Measurements from ENCODE around the gene SMIM32. TPM values are rescaled to one million over a fixed set of nuclear protein-coding genes. Genes with fewer than 3 reads are reported as not detected.
A peak's percentile ranks its signal among the peaks of the same experiment; 100 is the strongest.

The SMIM32 gene
- total and polyA plus RNA-seq, 2 of the 4 experiments (the other 2 are of a cell fraction), result not detected

DNA sequence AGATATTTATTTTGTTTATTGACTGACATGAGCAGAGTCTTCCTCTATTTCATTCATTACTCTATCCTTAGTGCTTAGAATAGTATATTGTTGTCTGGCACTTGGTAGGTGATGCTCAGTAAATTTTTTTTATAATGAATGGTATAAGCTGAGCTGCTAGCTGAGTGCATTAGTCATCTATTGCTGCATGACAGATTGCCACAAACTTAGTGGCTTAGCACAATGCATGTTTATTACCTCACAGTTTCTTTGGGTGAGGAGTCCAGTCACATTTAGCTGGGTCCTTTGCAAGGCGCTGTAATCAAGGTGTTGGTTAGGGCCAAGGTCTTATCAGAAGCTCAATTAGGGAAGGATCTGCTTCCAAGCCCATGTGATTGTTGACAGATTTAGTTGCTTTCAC lies 37.2 kb downstream of the SMIM32 start:
- ATAC-seq (ENCODE audit: low read depth), result no peak
- dilution Hi-C loops (cut with HindIII; ENCODE audit: low sequenced_read_pairs, unreplicated experiment), result no loop called here
- ChIA-PET CTCF (no interaction called here), POLR2A (ENCODE audit: unreplicated experiment) (no interaction called here)
- H2BK15ac ChIP-seq (ENCODE audit: low read depth, low read length), result no peak overlapping the region
- intact Hi-C loops (cut with micrococcal nuclease), result no loop called here
- H3K9me1 ChIP-seq (ENCODE audit: insufficient read depth, low read length), result peaks cover 9% of the 10 kb centered on the region; the same call in 1 of the 2 replicates
- no peak overlapping the region for H3K4me2 ChIP-seq (ENCODE audit: low read depth, low read length)
- no peaks in the 10 kb centered on the region for H3K9me3 ChIP-seq (ENCODE audit: control insufficient read depth, insufficient read depth, low read length)
- no peak overlapping the region for H4K8ac ChIP-seq (ENCODE audit: low read depth in 2 of 2, low read length in 2 of 2)
- H3K79me1 ChIP-seq (ENCODE audit: low read depth in 1 of 2, low read length in 2 of 2), result peaks cover 36 to 62% of the 10 kb centered on the region in 2 experiments
- H3K14ac ChIP-seq (replicated peaks; ENCODE audit: low read depth, low read length), result no peak overlapping the region
- no peak overlapping the region for H4K91ac ChIP-seq (ENCODE audit: insufficient read depth, low read depth, low read length)
- H3K27me3 ChIP-seq (ENCODE audit: control insufficient read depth, insufficient read depth, low read length), result no peaks in the 10 kb centered on the region
- no peak overlapping the region for H2AFZ ChIP-seq (replicated peaks; ENCODE audit: low read length, poor library complexity)
- no peak overlapping the region for H2BK120ac ChIP-seq (ENCODE audit: low read depth, low read length)
- BruUV-seq (replicated peaks), result no TSS peak
- no peak overlapping the region for H2BK20ac ChIP-seq (ENCODE audit: low read depth, low read length)
- H3K4ac ChIP-seq (ENCODE audit: low read depth, low read length), result no peak overlapping the region
- no peak overlapping the region for H2AK5ac ChIP-seq (ENCODE audit: low read depth, low read length)
- in situ Hi-C loops (cut with MboI; ENCODE audit: low sequenced_read_pairs), result no loop called here
- no peak overlapping the region for H3K9ac ChIP-seq (ENCODE audit: low read depth, low read length)
- H3K18ac ChIP-seq (ENCODE audit: low read depth, low read length), result no peak overlapping the region
- no peak overlapping the region for H3K27ac ChIP-seq (ENCODE audit: insufficient read depth, low read length)
- peaks cover 42% of the 10 kb centered on the region; the same call in 1 of the 2 replicates for H4K20me1 ChIP-seq (ENCODE audit: insufficient read depth, low read length)
- no peak overlapping the region for H4K5ac ChIP-seq (ENCODE audit: low read depth, low read length)
- H3K56ac ChIP-seq (ENCODE audit: extremely low read depth, insufficient read depth, low read length), result no peak overlapping the region
- H2BK5ac ChIP-seq (ENCODE audit: low read depth, low read length, poor library complexity, severe bottlenecking), result no peak overlapping the region
- peaks cover 24% of the 10 kb centered on the region for H3K36me3 ChIP-seq (ENCODE audit: control insufficient read depth, insufficient read depth, low read length)
- peak; percentile 38 for DNase-seq
- TF ChIP-seq POLR2A (IDR thresholded peaks at IDR 0.05; ENCODE audit: low read depth, low read length) (no peak), SMC3 (IDR thresholded peaks at IDR 0.05; ENCODE audit: low read depth, low read length) (no peak), MAZ (IDR thresholded peaks at IDR 0.05; ENCODE audit: borderline replicate concordance, low read depth, low read length) (no peak), RAD21 (IDR thresholded peaks at IDR 0.05; ENCODE audit: low read length) (no peak), CEBPB (IDR thresholded peaks at IDR 0.05; ENCODE audit: low read depth, low read length) (peak; percentile 17; the same call in 1 of the 2 replicates), ELK1 (IDR thresholded peaks at IDR 0.05; ENCODE audit: borderline replicate concordance, low read depth, low read length) (no peak)
- peaks cover 6% of the 10 kb centered on the region; the same call in 1 of the 2 replicates for H3K4me1 ChIP-seq (ENCODE audit: control insufficient read depth, insufficient read depth, low read length)
- H3K23ac ChIP-seq (ENCODE audit: low read depth, low read length), result no peak overlapping the region
- no peak overlapping the region for H3K4me3 ChIP-seq (ENCODE audit: insufficient read depth, low read depth, low read length)
- WGBS, 2 experiments (ENCODE audit: extremely low coverage in 2 of 2, insufficient read length in 1 of 2), result no CpG with 5 or more reads among the region's 1 CpG
- no peak overlapping the region for H2AK9ac ChIP-seq (replicated peaks; ENCODE audit: low read depth, low read length, poor library complexity)

All from IMR-90 (cell line).